Measurements from ENCODE around the gene CROCC. TPM values are rescaled to one million over a fixed set of nuclear protein-coding genes. Genes with fewer than 3 reads are reported as not detected.
A peak's percentile ranks its signal among the peaks of the same experiment; 100 is the strongest.

The CROCC gene
- total and polyA plus RNA-seq, 9 of the 15 experiments (the other 6 are each of a cell fraction or from before 2014, with no cell fraction given) = 0.17 to 15.4 (median 7.6) TPM

GRCh38 chr1:16926491-16927073 is 4.9 kb downstream of the CROCC start:
- CTCF ChIA-PET (ENCODE audit: low intra/inter-chr PET ratio) = no interaction called here
- Histone ChIP-seq H3K9ac (ENCODE audit: insufficient read depth in 1 of 2, low read depth in 2 of 2, low read length in 2 of 2) (peak overlapping the region in 1 of 2 experiments; percentile 49; a peak in 1 of 4 replicates), H4K20me1 (replicated peaks; ENCODE audit: control insufficient read depth, insufficient read depth, low read length) (no peaks in the 10 kb centered on the region; the same call in none of the 2 replicates), H3K27ac (ENCODE audit: extremely low read depth, low read depth, low read length) (no peak overlapping the region), H3K36me3 (ENCODE audit: control insufficient read depth, insufficient read depth, low read length) (no peaks in the 10 kb centered on the region), H3K4me1 (replicated peaks in 1 of 2; ENCODE audit: control insufficient read depth in 2 of 2, insufficient read depth in 2 of 2, low read length in 2 of 2) (peaks cover 3 to 42% of the 10 kb centered on the region in 2 experiments), H3K4me3 (no peak overlapping the region), H3K27me3 (ENCODE audit: control insufficient read depth in 2 of 2, insufficient read depth in 2 of 2, low read length in 2 of 2) (peaks cover 8 to 13% of the 10 kb centered on the region in 2 experiments; a peak in 3 of 5 replicates), H3K79me2 (ENCODE audit: control insufficient read depth, insufficient read depth, low read length) (no peaks in the 10 kb centered on the region), H3K9me1 (ENCODE audit: control insufficient read depth, insufficient read depth, low read length) (no peaks in the 10 kb centered on the region), H3K4me2 (ENCODE audit: insufficient read depth, low read length) (no peak overlapping the region), H3K9me3 (replicated peaks; ENCODE audit: control insufficient read depth, insufficient read depth, low read depth, low read length) (no peaks in the 10 kb centered on the region), H2AFZ (ENCODE audit: low read depth, low read length) (no peak overlapping the region)
- WGBS (ENCODE audit: insufficient coverage, low coverage, missing lambda C conversion rate) = 29% methylated on average over 10 of the region's 10 CpGs
- FAIRE-seq (no peak), DNase-seq (ENCODE audit: extremely low read depth in 1 of 4, low spot score in 3 of 4) (no peak), ATAC-seq (no peak; the same call in 2 of the 3 replicates)
- TF ChIP-seq CEBPG (CRISPR knock-in tag; IDR thresholded peaks at IDR 0.05) (no peak), CEBPG (tag; conservative IDR thresholded peaks at IDR 0.05 in 1 of 2, IDR thresholded peaks at IDR 0.05 in 1 of 2) (no peak), ZNF586 (CRISPR knock-in tag; conservative IDR thresholded peaks at IDR 0.05) (no peak), SAFB2 (IDR thresholded peaks at IDR 0.05; ENCODE audit: borderline replicate concordance, low read depth, low read length, severe bottlenecking) (no peak), PURB (CRISPR knock-in tag; IDR thresholded peaks at IDR 0.05; ENCODE audit: low read depth) (no peak), ZBTB7A (IDR thresholded peaks at IDR 0.05; ENCODE audit: borderline replicate concordance, control insufficient read depth, low read depth, low read length) (0 out of 2 replicates have a peak, but pooled peaks have one; percentile 24), E2F8 (IDR thresholded peaks at IDR 0.05; ENCODE audit: low read depth, partially characterized antibody) (no peak), ARID1B (IDR thresholded peaks at IDR 0.05) (no peak), BDP1 (IDR thresholded peaks at IDR 0.05; ENCODE audit: insufficient read depth, insufficient read length) (no peak), RFX1 (IDR thresholded peaks at IDR 0.05) (peak; percentile 80), MTA2 (IDR thresholded peaks at IDR 0.05; ENCODE audit: low read depth) (no peak), ZNF197 (CRISPR knock-in tag; IDR thresholded peaks at IDR 0.05; ENCODE audit: low read depth) (no peak)
- BruUV-seq (replicated peaks) = no TSS peak
- intact Hi-C loops (cut with micrococcal nuclease) = no loop called here
- POLR2A ChIA-PET = interaction anchor here (0.6 to 4.2 kb wide), 2 partner anchors 21 to 127 kb away, joined by 3 to 32 read pairs; no protein-coding TSS in a partner anchor
- in situ Hi-C loops (cut with MboI) = no loop called here
